Skin epidermis (tissue), 12 donors: ENCODE data around the gene NPSR1.
A peak's percentile ranks its signal among the peaks of the same experiment; 100 is the strongest.

Experiments
- H3K27ac ChIP-seq, 21 experiments: fragments of 200-600 bp; sonication (generic) in 11 of 21; one replicate each; pipeline ENCODE4 v1.5.0; 2020; ENCODE audit warnings: mild to moderate bottlenecking in 3 of 21, inconsistent platforms in 2 of 21, moderate library complexity in 2 of 21
- H3K4me3 ChIP-seq, 7 experiments: fragments of 200-600 bp; sonication (generic) in 2 of 7; one replicate each; pipeline ENCODE4 v1.5.0; 2020; ENCODE audit warnings: inconsistent platforms in 2 of 7, mild to moderate bottlenecking in 2 of 7, moderate library complexity in 1 of 7

Gene NPSR1

DNA sequence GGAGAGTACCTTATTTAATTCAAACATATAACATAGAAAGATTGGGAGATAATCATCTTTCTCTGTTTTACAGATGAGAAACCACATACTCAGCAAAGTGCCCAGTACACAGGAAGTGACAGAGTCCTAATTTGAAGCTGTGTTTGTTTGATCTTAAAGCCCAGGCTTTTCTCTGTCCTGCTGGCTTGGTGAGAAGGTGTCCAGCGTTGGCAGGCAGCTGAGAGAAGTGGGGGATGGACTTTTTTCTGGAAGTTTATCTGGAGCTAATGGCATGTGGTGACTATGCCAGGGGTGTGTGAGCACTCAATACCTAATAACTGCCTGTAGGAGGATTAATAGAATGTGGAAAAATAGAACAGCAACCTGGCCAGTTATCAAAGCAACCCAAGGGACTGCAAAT, 60.8 kb downstream of the NPSR1 start:
- Histone ChIP-seq H3K4me3 (no peak overlapping the region), H3K27ac (no peak overlapping the region)

DNA sequence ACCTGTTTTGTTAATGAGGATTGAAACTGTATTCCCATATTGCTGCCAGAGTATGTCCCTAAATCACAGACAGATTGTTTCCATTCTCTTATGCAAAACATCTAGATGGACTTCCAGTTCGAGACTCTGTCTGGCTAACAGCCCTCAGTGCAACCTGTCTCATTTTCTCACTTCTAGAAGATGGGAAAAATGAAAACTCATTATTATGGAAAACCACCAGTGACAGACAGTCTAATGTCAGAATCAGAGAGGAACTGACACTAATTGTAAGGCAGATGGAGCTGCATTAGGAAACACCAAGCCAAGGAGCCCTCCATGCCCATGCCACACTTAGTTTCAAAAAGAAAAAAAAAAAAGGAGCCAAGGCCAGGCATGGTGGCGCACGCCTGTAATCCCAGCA, 61.6 kb downstream of the NPSR1 start:
- H3K27ac ChIP-seq, result no peak overlapping the region

GRCh38 chr7:34720289-34720688, 62.3 kb downstream of the NPSR1 start:
- no peak overlapping the region for H3K27ac ChIP-seq
- H3K4me3 ChIP-seq, result no peak overlapping the region

More for the DNA sequence above, 61.6 kb downstream of the NPSR1 start:
- H3K4me3 ChIP-seq, result no peak overlapping the region

DNA sequence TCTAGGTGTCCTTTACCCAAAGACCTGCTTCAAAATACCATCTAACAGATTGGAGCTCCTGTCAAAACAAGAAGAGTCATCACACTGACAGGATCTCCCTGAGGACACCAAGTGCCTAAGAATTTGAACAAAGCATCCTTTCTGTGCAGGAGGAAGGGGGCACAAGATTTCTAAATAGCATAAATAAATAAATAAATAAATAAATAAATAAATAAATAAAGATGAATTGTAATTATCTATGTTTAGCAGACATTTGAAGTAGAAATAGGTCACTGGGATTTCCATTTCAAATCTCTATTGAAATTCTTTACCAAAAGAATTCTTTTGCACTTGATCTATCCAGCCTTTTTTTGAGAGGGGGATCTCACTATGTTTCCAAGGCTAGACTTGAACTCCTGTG, 65.3 kb downstream of the NPSR1 start:
- no peak overlapping the region for H3K27ac ChIP-seq
- H3K4me3 ChIP-seq, result no peak overlapping the region

GRCh38 chr7:34723866-34724490, 66.0 kb downstream of the NPSR1 start:
- no peak overlapping the region for H3K27ac ChIP-seq

GRCh38 chr7:34726221-34726620, 68.2 kb downstream of the NPSR1 start:
- Histone ChIP-seq H3K27ac (no peak overlapping the region), H3K4me3 (no peak overlapping the region)

More at GRCh38 chr7:34723866-34724490, 66.0 kb downstream of the NPSR1 start:
- H3K4me3 ChIP-seq, result no peak overlapping the region

GRCh38 chr7:34727464-34727995, 69.5 kb downstream of the NPSR1 start:
- no peak overlapping the region for H3K27ac ChIP-seq
- no peak overlapping the region for H3K4me3 ChIP-seq

GRCh38 chr7:34728156-34728555, 70.1 kb downstream of the NPSR1 start:
- H3K27ac ChIP-seq, result no peak overlapping the region

DNA sequence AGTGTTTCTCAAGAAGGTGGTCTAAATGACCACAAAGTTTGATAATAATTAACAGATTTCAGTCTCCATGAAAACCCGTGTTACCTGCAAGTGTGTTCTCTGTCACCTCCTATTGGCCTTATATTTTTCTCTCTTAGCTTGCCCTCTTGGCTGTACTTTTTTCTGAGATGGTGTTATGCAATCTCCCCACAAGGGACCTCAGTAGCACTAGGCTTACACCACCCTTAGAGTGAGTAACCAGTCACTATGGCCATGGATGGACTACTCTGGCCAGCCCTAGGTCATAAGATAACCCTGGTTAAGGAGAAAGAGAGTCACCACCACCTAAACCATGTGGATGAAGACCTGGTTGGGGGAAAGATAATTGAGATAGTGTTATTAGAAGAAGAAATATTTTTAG, 76.8 kb downstream of the NPSR1 start:
- no peak overlapping the region for H3K4me3 ChIP-seq
- H3K27ac ChIP-seq, result no peak overlapping the region

More at GRCh38 chr7:34728156-34728555, 70.1 kb downstream of the NPSR1 start:
- no peak overlapping the region for H3K4me3 ChIP-seq

- Histone ChIP-seq H3K27ac (no peak overlapping the region), H3K4me3 (no peak overlapping the region)
Measured at GRCh38 chr7:34735526-34735925, 77.5 kb downstream of the NPSR1 start.

GRCh38 chr7:34739651-34740300, 81.8 kb downstream of the NPSR1 start:
- no peak overlapping the region for H3K27ac ChIP-seq
- H3K4me3 ChIP-seq, result no peak overlapping the region

- Histone ChIP-seq H3K27ac (no peak overlapping the region), H3K4me3 (no peak overlapping the region)
Measured at GRCh38 chr7:34740840-34741239, 82.8 kb downstream of the NPSR1 start.

- no peak overlapping the region for H3K4me3 ChIP-seq
- H3K27ac ChIP-seq, result no peak overlapping the region
Measured at GRCh38 chr7:34747176-34747781, 89.3 kb downstream of the NPSR1 start.

- H3K4me3 ChIP-seq, result no peak overlapping the region
- peak overlapping the region in 1 of 21 experiments; percentile 54 for H3K27ac ChIP-seq
Measured at GRCh38 chr7:34747867-34748727, 90.1 kb downstream of the NPSR1 start.

- Histone ChIP-seq H3K27ac (peak overlapping the region in 1 of 21 experiments; percentile 54), H3K4me3 (no peak overlapping the region)
Measured at GRCh38 chr7:34748728-34749089, 90.7 kb downstream of the NPSR1 start.

DNA sequence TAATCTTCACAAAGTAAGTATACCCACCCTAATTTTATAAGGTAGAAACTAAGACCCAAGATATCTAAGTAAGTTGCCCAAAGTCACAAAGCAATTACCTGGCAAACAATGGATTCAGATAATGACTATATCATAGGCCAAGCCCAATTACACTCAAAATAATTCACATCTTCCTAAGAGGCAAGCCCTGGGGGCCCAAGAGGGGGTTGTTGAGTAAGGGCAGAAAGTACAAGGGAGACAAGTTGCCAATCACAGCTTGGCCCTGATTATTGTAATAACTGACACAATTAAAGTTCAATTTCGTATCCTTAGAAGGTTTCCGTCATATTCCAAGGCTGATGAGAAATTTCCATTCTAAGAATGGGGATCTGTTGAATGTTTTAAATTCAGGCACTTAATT, 91.4 kb downstream of the NPSR1 start:
- Histone ChIP-seq H3K4me3 (no peak overlapping the region), H3K27ac (no peak overlapping the region)

DNA sequence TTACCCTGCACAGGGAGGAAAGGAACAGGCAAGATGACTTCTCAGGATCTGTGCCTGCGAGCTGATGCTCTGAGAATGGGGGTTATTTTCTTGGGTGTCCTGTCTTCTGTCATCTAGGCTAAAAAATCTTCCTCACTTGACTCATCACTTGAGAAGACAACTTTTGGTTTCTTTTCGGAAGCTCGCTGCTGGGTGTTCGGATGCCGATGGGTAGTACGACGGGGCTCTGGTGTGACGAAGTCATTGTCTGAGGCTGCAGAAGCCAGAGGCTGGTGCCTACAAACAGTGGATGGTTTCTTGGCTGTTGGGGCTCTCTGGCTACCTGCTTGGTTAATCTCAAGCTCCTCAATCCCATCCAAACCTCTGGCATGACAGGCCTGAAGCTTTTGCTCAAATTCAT, 92.2 kb downstream of the NPSR1 start:
- Histone ChIP-seq H3K27ac (no peak overlapping the region), H3K4me3 (no peak overlapping the region)

DNA sequence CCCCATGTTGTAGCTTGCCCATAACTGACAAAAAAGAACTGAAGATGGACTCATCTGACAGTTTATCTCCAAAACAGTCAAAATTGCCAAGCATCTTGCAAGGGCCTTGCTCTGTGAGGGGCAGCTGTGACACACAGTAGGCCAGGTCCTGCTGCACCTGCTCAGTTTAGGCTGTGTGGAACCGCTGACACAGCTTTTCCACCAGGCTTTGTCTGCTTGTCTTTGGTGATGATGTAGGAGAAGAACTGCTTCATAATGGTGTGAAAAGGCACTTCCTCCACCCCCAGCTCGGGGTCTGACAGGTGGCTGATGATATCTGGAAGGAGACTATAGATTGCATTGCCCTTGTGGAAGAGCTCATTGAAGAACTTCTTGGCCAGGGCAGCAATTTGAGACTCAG, 92.6 kb downstream of the NPSR1 start:
- H3K4me3 ChIP-seq, result no peak overlapping the region
- H3K27ac ChIP-seq, result no peak overlapping the region

GRCh38 chr7:34751725-34752643, 94.0 kb downstream of the NPSR1 start:
- Histone ChIP-seq H3K4me3 (no peak overlapping the region), H3K27ac (no peak overlapping the region)
